Neuronal stem cell (in vitro differentiated cells): ENCODE data around the gene PRR27.
A peak's percentile ranks its signal among the peaks of the same experiment; 100 is the strongest.

Experiments used
- DNase-seq: peaks from one replicate; pipeline ENCODE4 v3.0.0-alpha.2; 2013; ENCODE audit warnings: low spot score
- H2AFZ ChIP-seq: one replicate; pipeline ENCODE4 v1.6.1; 2013; ENCODE audit warnings: mild to moderate bottlenecking, low read length, inconsistent platforms
- H2AK5ac ChIP-seq: 2 replicates; pipeline ENCODE4 v1.6.1; 2013; ENCODE audit warnings: low read depth, mild to moderate bottlenecking, inconsistent platforms, low read length, moderate library complexity, mixed read lengths
- H2BK120ac ChIP-seq: 2 replicates; pipeline ENCODE4 v1.6.1; 2013; ENCODE audit warnings: low read depth, mild to moderate bottlenecking, inconsistent platforms, low read length, moderate library complexity, mixed read lengths
- H2BK12ac ChIP-seq: one replicate; pipeline ENCODE4 v1.6.1; 2013; ENCODE audit warnings: low read length, inconsistent platforms
- H2BK15ac ChIP-seq: 2 replicates; pipeline ENCODE4 v1.6.1; 2013; ENCODE audit warnings: mild to moderate bottlenecking, low read length, inconsistent platforms, mixed read lengths
- H2BK5ac ChIP-seq: one replicate; pipeline ENCODE4 v1.6.1; 2013; ENCODE audit warnings: inconsistent platforms, mild to moderate bottlenecking, low read length, moderate library complexity
- H3K14ac ChIP-seq: one replicate; pipeline ENCODE4 v1.6.1; 2013; ENCODE audit warnings: low read length, inconsistent platforms
- H3K18ac ChIP-seq: 2 replicates; pipeline ENCODE4 v1.6.1; 2013; ENCODE audit warnings: low read length, inconsistent platforms
- H3K23ac ChIP-seq: 2 replicates; pipeline ENCODE4 v1.6.1; 2013; ENCODE audit warnings: low read depth, mild to moderate bottlenecking, mixed read lengths, low read length, inconsistent platforms; ENCODE audit not compliant: poor library complexity
- H3K27ac ChIP-seq: replicated peaks from 3 replicates; pipeline ENCODE4 v1.5.1; 2013; ENCODE audit warnings: low read length, inconsistent platforms
- H3K27me3 ChIP-seq, 3 experiments: 2 replicates each; pipeline ENCODE4 v1.6.1; 2013; ENCODE audit warnings: low read length in 3 of 3, mild to moderate bottlenecking in 2 of 3, inconsistent platforms in 1 of 3, low read depth in 1 of 3, mixed read lengths in 1 of 3, moderate library complexity in 1 of 3; ENCODE audit not compliant: control insufficient read depth in 3 of 3, insufficient read depth in 3 of 3
- H3K36me3 ChIP-seq, 2 donors: replicated peaks in 1 of 2; 2 replicates each; pipeline ENCODE4 v1.6.1; 2013; ENCODE audit warnings: low read length in 2 of 2; ENCODE audit not compliant: control insufficient read depth in 2 of 2, insufficient read depth in 2 of 2
- H3K4ac ChIP-seq: 2 replicates; pipeline ENCODE4 v1.6.1; 2013; ENCODE audit warnings: inconsistent platforms, mild to moderate bottlenecking, low read length, moderate library complexity
- H3K4me1 ChIP-seq, 2 donors: 1 replicate in 1 of 2; 2 replicates in 1 of 2; pipeline ENCODE4 v1.6.1; 2013; ENCODE audit warnings: low read length in 2 of 2, low read depth in 1 of 2; ENCODE audit not compliant: control insufficient read depth in 2 of 2, insufficient read depth in 1 of 2
- H3K4me2 ChIP-seq: one replicate; pipeline ENCODE4 v1.6.1; 2013; ENCODE audit warnings: mild to moderate bottlenecking, low read length, inconsistent platforms; ENCODE audit not compliant: insufficient read depth, poor library complexity, severe bottlenecking
- H3K4me3 ChIP-seq, 2 donors: 2 replicates each; pipeline ENCODE4 v1.5.1; 2013; ENCODE audit warnings: low read length in 2 of 2, mild to moderate bottlenecking in 2 of 2, inconsistent platforms in 1 of 2, moderate library complexity in 1 of 2
- H3K79me1 ChIP-seq: one replicate; pipeline ENCODE4 v1.6.1; 2013; ENCODE audit warnings: low read depth, mild to moderate bottlenecking, inconsistent platforms, low read length, moderate library complexity
- H3K9ac ChIP-seq: one replicate; pipeline ENCODE4 v1.6.1; 2013; ENCODE audit warnings: mild to moderate bottlenecking, low read depth, low read length, inconsistent platforms; ENCODE audit not compliant: poor library complexity
- H3K9me3 ChIP-seq, 2 donors: replicated peaks in 1 of 2; 2 replicates each; pipeline versions ENCODE3 to v1.6.1; 2013; ENCODE audit warnings: low read length in 2 of 2, mild to moderate bottlenecking in 2 of 2, inconsistent platforms in 1 of 2, low read depth in 1 of 2, mixed read lengths in 1 of 2, moderate library complexity in 1 of 2; ENCODE audit not compliant: control insufficient read depth in 2 of 2, insufficient read depth in 1 of 2
- H4K8ac ChIP-seq: one replicate; pipeline ENCODE4 v1.6.1; 2013; ENCODE audit warnings: low read depth, mild to moderate bottlenecking, inconsistent platforms, low read length, moderate library complexity
- H4K91ac ChIP-seq: one replicate; pipeline ENCODE4 v1.6.1; 2013; ENCODE audit warnings: low read length, low read depth, mild to moderate bottlenecking, inconsistent platforms; ENCODE audit not compliant: poor library complexity
- WGBS, 2 donors: extraction: QIAGEN DNeasy Blood & Tissue Kit; methylation state at CpG; one replicate each; pipeline ENCODE4 v1.1.7; 2013; ENCODE audit warnings: missing lambda C conversion rate in 2 of 2, mixed read lengths in 1 of 2; ENCODE audit not compliant: insufficient read length in 2 of 2, insufficient replicate concordance in 1 of 2; ENCODE audit errors: extremely low coverage in 2 of 2; 5-methylcytosine and 5-hydroxymethylcytosine counted together

Gene PRR27

GRCh38 chr4:70179811-70180210 is 25.8 kb downstream of the PRR27 start:
- Histone ChIP-seq H2BK12ac (no peak overlapping the region), H2BK15ac (no peak overlapping the region), H2BK5ac (no peak overlapping the region), H2BK120ac (no peak overlapping the region), H2AFZ (no peak overlapping the region), H3K18ac (no peak overlapping the region), H3K4me2 (no peak overlapping the region), H3K36me3 (no peaks in the 10 kb centered on the region), H3K79me1 (no peaks in the 10 kb centered on the region), H3K23ac (no peak overlapping the region), H3K4ac (no peak overlapping the region), H2AK5ac (no peak overlapping the region), H3K4me3 (no peak overlapping the region), H3K9me3 (no peaks in the 10 kb centered on the region), H3K9ac (no peak overlapping the region), H3K27ac (no peak overlapping the region), H3K14ac (no peak overlapping the region), H4K91ac (no peak overlapping the region), H4K8ac (no peak overlapping the region), H3K4me1 (no peaks in the 10 kb centered on the region), H3K27me3 (no peaks in the 10 kb centered on the region)
- no CpG with 5 or more reads among the region's 2 CpGs for WGBS, 2 donors
- DNase-seq = no peak

- no CpG with 5 or more reads among the region's 1 CpG for WGBS, 2 donors
- H3K36me3 ChIP-seq = no peaks in the 10 kb centered on the region
- H3K4ac ChIP-seq = no peak overlapping the region
- no peak overlapping the region for H2AFZ ChIP-seq
- H3K23ac ChIP-seq = no peak overlapping the region
- no peaks in the 10 kb centered on the region for H3K27me3 ChIP-seq
- H4K91ac ChIP-seq = no peak overlapping the region
- H3K4me3 ChIP-seq = no peak overlapping the region
- H2BK12ac ChIP-seq = no peak overlapping the region
- no peaks in the 10 kb centered on the region for H3K4me1 ChIP-seq
- no peak overlapping the region for H2BK120ac ChIP-seq
- no peaks in the 10 kb centered on the region for H3K79me1 ChIP-seq
- no peak overlapping the region for H3K27ac ChIP-seq
- H2BK15ac ChIP-seq = no peak overlapping the region
- no peaks in the 10 kb centered on the region for H3K9me3 ChIP-seq
- H2AK5ac ChIP-seq = no peak overlapping the region
- no peak for DNase-seq
- no peak overlapping the region for H3K9ac ChIP-seq
- no peak overlapping the region for H3K4me2 ChIP-seq
- no peak overlapping the region for H3K18ac ChIP-seq
- no peak overlapping the region for H4K8ac ChIP-seq
- no peak overlapping the region for H2BK5ac ChIP-seq
- H3K14ac ChIP-seq = no peak overlapping the region
These were observed 27.8 kb downstream of the PRR27 start for GRCh38 chr4:70181864-70182263.

- no peak for DNase-seq
These were observed 28.6 kb downstream of the PRR27 start for GRCh38 chr4:70182517-70183167.

GRCh38 chr4:70183168-70183939 is 29.3 kb downstream of the PRR27 start:
- Histone ChIP-seq H2BK5ac (no peak overlapping the region), H3K36me3 (no peaks in the 10 kb centered on the region), H2AFZ (no peak overlapping the region), H3K4me1 (no peaks in the 10 kb centered on the region), H3K4ac (no peak overlapping the region), H3K4me3 (no peak overlapping the region), H2BK15ac (no peak overlapping the region), H4K91ac (no peak overlapping the region), H3K9me3 (no peaks in the 10 kb centered on the region), H3K18ac (no peak overlapping the region), H3K27me3 (no peaks in the 10 kb centered on the region), H3K27ac (no peak overlapping the region), H3K9ac (no peak overlapping the region), H4K8ac (no peak overlapping the region), H2AK5ac (no peak overlapping the region), H3K79me1 (no peaks in the 10 kb centered on the region), H3K23ac (no peak overlapping the region), H2BK12ac (no peak overlapping the region), H2BK120ac (no peak overlapping the region), H3K14ac (no peak overlapping the region), H3K4me2 (no peak overlapping the region)
- no CpG with 5 or more reads among the region's 6 CpGs for whole genome bisulfite sequencing, 2 donors
- peak; percentile 63 for DNase-seq

More at GRCh38 chr4:70182517-70183167, 28.6 kb downstream of the PRR27 start:
- H3K4me3 ChIP-seq = no peak overlapping the region
- no peak overlapping the region for H3K14ac ChIP-seq
- no peak overlapping the region for H2BK120ac ChIP-seq
- no peak overlapping the region for H4K91ac ChIP-seq
- H3K18ac ChIP-seq = no peak overlapping the region
- H3K9ac ChIP-seq = no peak overlapping the region
- no peaks in the 10 kb centered on the region for H3K36me3 ChIP-seq
- no peaks in the 10 kb centered on the region for H3K4me1 ChIP-seq
- H3K4ac ChIP-seq = no peak overlapping the region
- no peak overlapping the region for H3K23ac ChIP-seq
- H3K27me3 ChIP-seq = no peaks in the 10 kb centered on the region
- H3K79me1 ChIP-seq = no peaks in the 10 kb centered on the region
- no peak overlapping the region for H3K4me2 ChIP-seq
- H2BK5ac ChIP-seq = no peak overlapping the region
- no peak overlapping the region for H4K8ac ChIP-seq
- no peak overlapping the region for H3K27ac ChIP-seq
- H2BK12ac ChIP-seq = no peak overlapping the region
- H2AK5ac ChIP-seq = no peak overlapping the region
- WGBS, 2 donors = no CpG with 5 or more reads among the region's 2 CpGs
- no peak overlapping the region for H2AFZ ChIP-seq
- no peak overlapping the region for H2BK15ac ChIP-seq
- no peaks in the 10 kb centered on the region for H3K9me3 ChIP-seq
